Naive thymus-derived CD4-positive, alpha-beta T cell (primary cell): Measurements from ENCODE around the gene PPP2R5B. TPM values are rescaled to one million over a fixed set of nuclear protein-coding genes. Genes with fewer than 3 reads are reported as not detected.

Source experiments
- ATAC-seq: fragments of 150-1000 bp; cut with Tn5 transposase; 2 replicates; pipeline ENCODE4 v1.10.0; 2021; ENCODE audit warnings: mild to moderate bottlenecking, moderate library complexity
- CTCF ChIA-PET: fragments of 350-600 bp; sonication (Branson Sonifier 250); formaldehyde crosslinking; loops from one replicate; lab custom pipeline; 2021; ENCODE audit warnings: antibody characterized with exemption; lab: Charles Lee
- POLR2A ChIA-PET: fragments of 350-600 bp; sonication (Branson Sonifier 250); formaldehyde crosslinking; loops from one replicate; lab custom pipeline; 2021; ENCODE audit warnings: antibody characterized with exemption, inconsistent platforms; lab: Charles Lee
- DNase-seq, 9 donors: peaks; one replicate each; pipeline versions ENCODE4 v3.0.0 to v3.0.0-alpha.2; 2020 to 2022; ENCODE audit warnings: mixed read lengths in 1 of 9
- H3K27ac ChIP-seq: one replicate; pipeline ENCODE4 v1.7.0; 2013; ENCODE audit warnings: mild to moderate bottlenecking, low read depth, low read length, moderate library complexity
- H3K27me3 ChIP-seq, 2 donors: one replicate each; pipeline ENCODE4 v1.7.0; 2013; ENCODE audit warnings: low read length in 2 of 2, mild to moderate bottlenecking in 2 of 2, moderate library complexity in 2 of 2; ENCODE audit not compliant: control insufficient read depth in 2 of 2, insufficient read depth in 2 of 2
- H3K36me3 ChIP-seq, 3 experiments: 1 replicate in 2 of 3; 2 replicates in 1 of 3; pipeline ENCODE4 v1.7.0; 2013; ENCODE audit warnings: low read length in 3 of 3, mild to moderate bottlenecking in 3 of 3, moderate library complexity in 1 of 3; ENCODE audit not compliant: insufficient read depth in 3 of 3, control insufficient read depth in 2 of 3
- H3K4me1 ChIP-seq, 2 donors: one replicate each; pipeline ENCODE4 v1.7.0; 2013; ENCODE audit warnings: low read length in 2 of 2, mild to moderate bottlenecking in 2 of 2, moderate library complexity in 1 of 2; ENCODE audit not compliant: control insufficient read depth in 2 of 2, insufficient read depth in 2 of 2
- H3K4me3 ChIP-seq: 2 replicates; pipeline ENCODE4 v1.7.0; 2013; ENCODE audit warnings: mild to moderate bottlenecking, low read length
- H3K9me3 ChIP-seq, 3 experiments: 1 replicate in 2 of 3; 2 replicates in 1 of 3; pipeline ENCODE4 v1.7.0; 2013; ENCODE audit warnings: low read length in 3 of 3; ENCODE audit not compliant: control insufficient read depth in 2 of 3
- H3K27ac Mint-ChIP-seq, 9 donors: one replicate each; pipeline ENCODE4 v1.8.0; 2020 to 2022; ENCODE audit warnings: mixed read lengths in 9 of 9, mild to moderate bottlenecking in 8 of 9, moderate library complexity in 5 of 9, inconsistent platforms in 2 of 9
- H3K27me3 Mint-ChIP-seq, 5 donors: one replicate each; pipeline ENCODE4 v1.8.0; 2021 to 2022; ENCODE audit warnings: mixed read lengths in 5 of 5, mild to moderate bottlenecking in 1 of 5
- H3K36me3 Mint-ChIP-seq, 5 donors: one replicate each; pipeline ENCODE4 v1.8.0; 2020 to 2022; ENCODE audit warnings: mixed read lengths in 5 of 5, mild to moderate bottlenecking in 3 of 5, inconsistent platforms in 1 of 5
- H3K4me1 Mint-ChIP-seq, 7 donors: one replicate each; pipeline ENCODE4 v1.8.0; 2020 to 2022; ENCODE audit warnings: mixed read lengths in 7 of 7, mild to moderate bottlenecking in 3 of 7, inconsistent platforms in 1 of 7
- H3K4me3 Mint-ChIP-seq, 10 donors: one replicate each; pipeline ENCODE4 v1.8.0; 2020 to 2022; ENCODE audit warnings: mild to moderate bottlenecking in 10 of 10, mixed read lengths in 10 of 10, moderate library complexity in 6 of 10, inconsistent platforms in 2 of 10
- H3K9me3 Mint-ChIP-seq, 11 donors: one replicate each; pipeline ENCODE4 v1.8.0; 2020 to 2022; ENCODE audit warnings: mixed read lengths in 11 of 11, mild to moderate bottlenecking in 4 of 11, inconsistent platforms in 1 of 11, moderate library complexity in 1 of 11
- intact Hi-C, 2 donors: fragments of 100-400 bp; cut with micrococcal nuclease; formaldehyde crosslinking; loops; one replicate each; pipeline ENCODE4 v1.15.1; 2023
- polyA plus RNA-seq, 2 donors: library from polyadenylated mRNA; unstranded; fragments of 300-500 nt; fragmentation: Illumina TruSeq; gene quantifications; one replicate each; pipeline ENCODE4 v1.2.3, GENCODE V29; 2021
- total RNA-seq, 6 experiments: library from RNA in 5 of 6; stranded (reverse) in 5 of 6; gene quantifications; 1 replicate in 5 of 6; 2 replicates in 1 of 6; pipeline ENCODE4 v1.2.3 and lab custom pipeline; 2021 to 2026

PPP2R5B gene
- total and polyA plus RNA-seq, 7 experiments from 2014 or later: 4.5 to 19.1 (median 13.1) TPM

- Histone ChIP-seq H3K4me1 (peaks cover 50 to 53% of the 10 kb centered on the region in 2 donors), H3K9me3 (no peaks in the 10 kb centered on the region), H3K36me3 (peaks cover 9 to 28% (median 13%) of the 10 kb centered on the region in 3 experiments), H3K27me3 (no peaks in the 10 kb centered on the region), H3K4me3 (peak overlapping the region; percentile 100), H3K27ac (peak overlapping the region; percentile 80)
- ATAC-seq: no peak
- Mint-ChIP-seq H3K27me3 (no peaks in the 10 kb centered on the region), H3K4me3 (peak overlapping the region; percentile 95 to 99 (median 98)), H3K9me3 (peaks cover 0 to 3% (median 0%) of the 10 kb centered on the region in 11 donors), H3K36me3 (peaks cover 0 to 34% (median 22%) of the 10 kb centered on the region in 5 donors), H3K4me1 (peaks cover 54 to 72% (median 64%) of the 10 kb centered on the region in 7 donors), H3K27ac (peak overlapping the region; percentile 84 to 95 (median 93))
- DNase-seq: peak in 2 of 9 donors; percentile 11 to 66
- CTCF ChIA-PET: interaction anchor here (0.7 to 30.3 kb wide), 5 partner anchors 10 to 232 kb away, joined by 3 to 945 read pairs (median 4); partner anchors contain the start of gene CDC42BPG
- POLR2A ChIA-PET: interaction anchor here (0.7 to 26.0 kb wide), 11 partner anchors 13 to 621 kb away, joined by 3 to 1324 read pairs (median 4); partner anchors contain the start of genes CDC42BPG, MALAT1, PPP2R5B and RASGRP2
- intact Hi-C loops: loop anchor here (1.0 to 5.0 kb wide), 14 partner anchors 8 to 620 kb away; partner anchors contain the start of genes ATG2A (in 2 of the 2), PPP2R5B (in 2 of the 2), CDCA5 (in 1 of the 2) and MAP4K2 (in 1 of the 2)
Observed at GRCh38 chr11:64877390-64878222, 46.9 kb upstream of the PPP2R5B start.

GRCh38 chr11:64878223-64878493 is 46.3 kb upstream of the PPP2R5B start:
- ATAC-seq (peak; percentile 19), DNase-seq (no peak)
- Histone ChIP-seq H3K27ac (peak overlapping the region; percentile 80), H3K27me3 (no peaks in the 10 kb centered on the region), H3K4me1 (peaks cover 44 to 48% of the 10 kb centered on the region in 2 donors), H3K9me3 (no peaks in the 10 kb centered on the region), H3K4me3 (peak overlapping the region; percentile 100), H3K36me3 (peaks cover 3 to 22% (median 10%) of the 10 kb centered on the region in 3 experiments)
- Mint-ChIP-seq H3K27ac (peak overlapping the region; percentile 84 to 95 (median 92)), H3K4me3 (peak overlapping the region; percentile 95 to 99 (median 98)), H3K27me3 (no peaks in the 10 kb centered on the region), H3K4me1 (peaks cover 51 to 68% (median 62%) of the 10 kb centered on the region in 7 donors), H3K9me3 (peaks cover 0 to 3% (median 0%) of the 10 kb centered on the region in 11 donors), H3K36me3 (peaks cover 0 to 30% (median 17%) of the 10 kb centered on the region in 5 donors)
- ChIA-PET POLR2A (interaction anchor here (0.7 to 26.0 kb wide), 9 partner anchors 13 to 134 kb away, joined by 3 to 1324 read pairs (median 4); partner anchors contain the start of genes CDC42BPG, PPP2R5B and RASGRP2), CTCF (interaction anchor here (0.7 to 30.3 kb wide), 5 partner anchors 10 to 231 kb away, joined by 3 to 945 read pairs (median 4); partner anchors contain the start of gene CDC42BPG)
- intact Hi-C loops: loop anchor here (1.0 to 5.0 kb wide), 14 partner anchors 9 to 619 kb away; partner anchors contain the start of genes ATG2A (in 2 of the 2), PPP2R5B (in 2 of the 2), CDCA5 (in 1 of the 2) and MAP4K2 (in 1 of the 2)

DNA sequence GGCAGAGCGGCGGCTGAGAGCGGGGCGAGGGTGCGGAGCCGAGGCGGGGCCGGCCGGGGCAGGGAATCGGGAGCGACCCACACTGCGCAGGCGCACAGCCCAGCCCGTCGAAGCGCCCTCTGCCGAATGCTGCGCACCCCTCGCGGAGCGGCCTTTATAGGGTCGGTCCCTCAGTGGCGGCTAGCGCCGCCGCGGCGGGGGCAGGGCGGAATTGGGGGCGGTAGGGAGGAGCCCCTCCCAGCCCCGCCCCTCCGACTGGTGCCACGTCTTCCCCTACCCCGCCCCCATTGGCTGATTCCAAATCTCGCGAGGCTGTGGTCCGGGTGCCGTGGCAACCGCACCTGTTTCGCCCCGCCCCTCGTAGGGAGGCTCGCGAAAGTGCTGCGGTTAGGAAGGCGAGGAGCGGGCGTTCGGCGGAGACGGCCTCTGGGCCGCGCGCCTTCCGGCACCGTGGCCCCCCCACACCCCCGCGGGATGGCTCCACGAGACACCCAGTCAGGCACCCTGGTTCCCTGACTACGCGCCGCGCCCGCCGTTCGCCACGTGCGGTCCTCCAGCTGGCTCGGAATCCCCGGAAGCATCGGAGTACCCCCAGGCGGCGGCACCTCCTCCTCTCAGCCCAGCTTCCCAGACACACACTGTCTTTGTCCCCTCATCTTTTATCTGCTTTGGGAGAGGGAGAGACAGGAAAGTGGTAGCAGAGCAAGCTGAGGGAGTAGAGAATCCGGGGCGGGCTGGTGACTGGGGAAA is 45.8 kb upstream of the PPP2R5B start, which contains the start of gene EHD1:
EHD1 (minus strand) TSS at position 128 of the 750 bp plus-strand sequence. CDS start 157 bp downstream, outside the sequence.
- DNase-seq: peak; percentile 98 to 99 (median 99)
- H3K27ac Mint-ChIP-seq: peak within 1 kb of the TSS; percentile 88 to 98 (median 94)
- peaks cover 39 to 45% of the 10 kb centered on the region in 2 donors for H3K4me1 ChIP-seq
- peaks cover 0 to 27% (median 16%) of the 10 kb centered on the region in 5 donors for H3K36me3 Mint-ChIP-seq
- H3K9me3 ChIP-seq: no peaks in the 10 kb centered on the region
- no peaks in the 10 kb centered on the region for H3K27me3 Mint-ChIP-seq
- peaks cover 49 to 65% (median 60%) of the 10 kb centered on the region in 7 donors for H3K4me1 Mint-ChIP-seq
- ATAC-seq: peak; percentile 91
- peaks cover 0 to 18% (median 7%) of the 10 kb centered on the region in 3 experiments for H3K36me3 ChIP-seq
- no peaks in the 10 kb centered on the region for H3K27me3 ChIP-seq
- H3K27ac ChIP-seq: peak within 1 kb of the TSS; percentile 81
- ChIA-PET CTCF (interaction anchor here (0.7 to 30.3 kb wide), 5 partner anchors 9 to 90 kb away, joined by 3 to 945 read pairs (median 5); partner anchors contain the start of gene CDC42BPG), POLR2A (interaction anchor here (0.7 to 26.0 kb wide), 9 partner anchors 12 to 644 kb away, joined by 3 to 1324 read pairs (median 4); partner anchors contain the start of genes CDC42BPG, PPP2R5B, RASGRP2 and ZNHIT2)
- peak within 1 kb of the TSS; percentile 100 for H3K4me3 ChIP-seq
- intact Hi-C loops: loop anchor here (1.0 to 5.0 kb wide), 14 partner anchors 9 to 619 kb away; partner anchors contain the start of genes ATG2A (in 2 of the 2), PPP2R5B (in 2 of the 2), CDCA5 (in 1 of the 2) and MAP4K2 (in 1 of the 2)
- H3K4me3 Mint-ChIP-seq: peak within 1 kb of the TSS; percentile 95 to 99 (median 98)
- peaks cover 0 to 3% (median 0%) of the 10 kb centered on the region in 11 donors for H3K9me3 Mint-ChIP-seq

GRCh38 chr11:64879244-64879900 is 45.1 kb upstream of the PPP2R5B start:
- Histone ChIP-seq H3K4me1 (peaks cover 36 to 41% of the 10 kb centered on the region in 2 donors), H3K27ac (peak overlapping the region; percentile 81), H3K9me3 (no peaks in the 10 kb centered on the region), H3K36me3 (peaks cover 0 to 14% (median 5%) of the 10 kb centered on the region in 3 experiments), H3K27me3 (no peaks in the 10 kb centered on the region), H3K4me3 (peak overlapping the region; percentile 100)
- POLR2A ChIA-PET: interaction anchor here (1.0 to 26.0 kb wide), 7 partner anchors 12 to 644 kb away, joined by 3 to 1324 read pairs (median 4); partner anchors contain the start of genes CDC42BPG, PPP2R5B, RASGRP2 and ZNHIT2
- intact Hi-C loops: loop anchor here in 1 of 2 donors (2.0 to 5.0 kb wide), 4 partner anchors 15 to 135 kb away; partner anchors contain the start of genes MAP4K2, PPP2R5B and RASGRP2
- H3K36me3 Mint-ChIP-seq: peaks cover 0 to 25% (median 13%) of the 10 kb centered on the region in 5 donors
- peaks cover 0 to 3% (median 0%) of the 10 kb centered on the region in 11 donors for H3K9me3 Mint-ChIP-seq
- peak overlapping the region; percentile 88 to 98 (median 94) for H3K27ac Mint-ChIP-seq
- DNase-seq: no peak
- peaks cover 46 to 63% (median 56%) of the 10 kb centered on the region in 7 donors for H3K4me1 Mint-ChIP-seq
- CTCF ChIA-PET: interaction anchor here (0.7 to 30.3 kb wide), 5 partner anchors 8 to 90 kb away, joined by 3 to 945 read pairs (median 5); partner anchors contain the start of gene CDC42BPG
- no peaks in the 10 kb centered on the region for H3K27me3 Mint-ChIP-seq
- H3K4me3 Mint-ChIP-seq: peak overlapping the region; percentile 90 to 99 (median 97)
- ATAC-seq: peak; percentile 4
